HL-60 (cell line): Measurements from ENCODE around the gene SLC12A6.

Experiments used
- DNase-seq, 2 experiments: peaks; one replicate each; pipeline ENCODE4 v3.0.0-alpha.2; 2010 to 2020; ENCODE audit warnings: low read depth in 1 of 2, low spot score in 1 of 2
- H3K27ac ChIP-seq: fragments of 250-450 bp; sonication (Bioruptor Pico); replicated peaks from 2 replicates; pipeline ENCODE4 v1.5.1; 2020; ENCODE audit warnings: mild to moderate bottlenecking, moderate library complexity
- H3K27me3 ChIP-seq: fragments of 250-450 bp; sonication (Bioruptor Pico); 2 replicates; pipeline ENCODE4 v1.5.1; 2021; ENCODE audit warnings: mild to moderate bottlenecking, moderate library complexity; ENCODE audit not compliant: insufficient read depth, poor library complexity, severe bottlenecking
- H3K4me3 ChIP-seq: replicated peaks from 2 replicates; pipeline ENCODE4 v1.5.1; 2011; ENCODE audit warnings: mild to moderate bottlenecking, control low read depth, low read length; ENCODE audit not compliant: insufficient read depth
- CTCF ChIP-seq: IDR thresholded peaks from one replicate; pipeline ENCODE4 v1.5.1; 2011; ENCODE audit warnings: low read length, control low read depth, inconsistent platforms; ENCODE audit not compliant: insufficient read depth
- GABPA ChIP-seq: IDR thresholded peaks from 2 replicates; pipeline ENCODE4 v1.6.1; 2012; ENCODE audit warnings: low read depth
- POLR2AphosphoS5 ChIP-seq: IDR thresholded peaks from 2 replicates; pipeline ENCODE4 v1.6.1; 2012; ENCODE audit warnings: low read depth
- REST ChIP-seq: IDR thresholded peaks from 2 replicates; pipeline ENCODE4 v1.6.1; 2012; ENCODE audit warnings: low read depth; ENCODE audit not compliant: insufficient replicate concordance
- SPI1 ChIP-seq: IDR thresholded peaks from 2 replicates; pipeline ENCODE4 v1.6.1; 2012; ENCODE audit warnings: low read depth, mild to moderate bottlenecking, borderline replicate concordance

The SLC12A6 gene

GRCh38 chr15:34242331-34242710 lies 95.3 kb downstream of the SLC12A6 start:
- no peaks in the 10 kb centered on the region for H3K27me3 ChIP-seq
- no peak for DNase-seq
- TF ChIP-seq GABPA (no peak), SPI1 (no peak), CTCF (no peak), POLR2AphosphoS5 (no peak)
- no peak overlapping the region for H3K4me3 ChIP-seq
- H3K27ac ChIP-seq, result no peak overlapping the region

GRCh38 chr15:34241376-34242330 lies 95.9 kb downstream of the SLC12A6 start:
- Histone ChIP-seq H3K27me3 (no peaks in the 10 kb centered on the region), H3K4me3 (no peak overlapping the region), H3K27ac (no peak overlapping the region)
- peak in 1 of 2 experiments; percentile 40 for DNase-seq
- TF ChIP-seq CTCF, result peak; percentile 60
- TF ChIP-seq SPI1, result no peak

GRCh38 chr15:34240537-34240936 lies 97.0 kb downstream of the SLC12A6 start:
- no peaks in the 10 kb centered on the region for H3K27me3 ChIP-seq
- TF ChIP-seq REST, result no peak
- TF ChIP-seq SPI1, result no peak
- no peak for TF ChIP-seq POLR2AphosphoS5
- no peak for TF ChIP-seq GABPA
- TF ChIP-seq CTCF, result no peak
- no peak overlapping the region for H3K4me3 ChIP-seq
- no peak overlapping the region for H3K27ac ChIP-seq
- DNase-seq, result no peak

- Histone ChIP-seq H3K27me3 (no peaks in the 10 kb centered on the region), H3K27ac (no peak overlapping the region), H3K4me3 (no peak overlapping the region)
- no peak for DNase-seq
- no peak for TF ChIP-seq CTCF
- TF ChIP-seq SPI1, result no peak
- no peak for TF ChIP-seq POLR2AphosphoS5
- TF ChIP-seq REST, result no peak
- no peak for TF ChIP-seq GABPA
Observed at GRCh38 chr15:34239151-34239808, 98.3 kb downstream of the SLC12A6 start.
